ENCODE data around the gene GNG4.
A peak's percentile ranks its signal among the peaks of the same experiment; 100 is the strongest.
"Not testable (repeated sequence)": the region's sequence is repeated elsewhere in the genome, so short reads cannot be mapped to it uniquely, and the experiment has no call there.

Gene GNG4

GRCh38 chr1:235625831-235626230 lies 23.8 kb downstream of the GNG4 start:
- no peak for DNase-seq (ENCODE audit: low spot score)

- DNase-seq (ENCODE audit: low spot score): no peak
These were observed 24.2 kb downstream of the GNG4 start for GRCh38 chr1:235625340-235625739.

GRCh38 chr1:235624721-235625333 lies 24.8 kb downstream of the GNG4 start:
- no peak for DNase-seq (ENCODE audit: low spot score)

GRCh38 chr1:235622936-235623779 lies 26.4 kb downstream of the GNG4 start:
- DNase-seq (ENCODE audit: low spot score): no peak

GRCh38 chr1:235619149-235619548 lies 30.4 kb downstream of the GNG4 start:
- DNase-seq (ENCODE audit: low spot score): not testable (repeated sequence)

- no peak for DNase-seq (ENCODE audit: low spot score)
These were observed 31.8 kb downstream of the GNG4 start for GRCh38 chr1:235617808-235618207.

GRCh38 chr1:235617140-235617539 lies 32.4 kb downstream of the GNG4 start:
- no peak for DNase-seq (ENCODE audit: low spot score)

GRCh38 chr1:235614442-235614954 lies 35.1 kb downstream of the GNG4 start:
- DNase-seq (ENCODE audit: low spot score): no peak

- DNase-seq (ENCODE audit: low spot score): no peak
These were observed 36.0 kb downstream of the GNG4 start for GRCh38 chr1:235613602-235614001.

- no peak for DNase-seq (ENCODE audit: low spot score)
These were observed 36.8 kb downstream of the GNG4 start for GRCh38 chr1:235612761-235613160.

GRCh38 chr1:235610157-235610556 lies 39.4 kb downstream of the GNG4 start:
- DNase-seq (ENCODE audit: low spot score): no peak

- DNase-seq (ENCODE audit: low spot score): no peak
These were observed 41.3 kb downstream of the GNG4 start for GRCh38 chr1:235608278-235608677.

- DNase-seq (ENCODE audit: low spot score): no peak
These were observed 42.3 kb downstream of the GNG4 start for GRCh38 chr1:235607284-235607683.

GRCh38 chr1:235601104-235601503 lies 48.5 kb downstream of the GNG4 start:
- peak; percentile 7 for DNase-seq (ENCODE audit: low spot score)

- no peak for DNase-seq (ENCODE audit: low spot score)
These were observed 50.0 kb downstream of the GNG4 start for GRCh38 chr1:235599536-235599935.

- no peak for DNase-seq (ENCODE audit: low spot score)
These were observed 51.6 kb downstream of the GNG4 start for GRCh38 chr1:235597867-235598553.

- DNase-seq (ENCODE audit: low spot score): no peak
These were observed 54.5 kb downstream of the GNG4 start for GRCh38 chr1:235595079-235595478.

- DNase-seq (ENCODE audit: low spot score): not testable (repeated sequence)
These were observed 55.2 kb downstream of the GNG4 start for GRCh38 chr1:235594281-235594895.

GRCh38 chr1:235588916-235589515 lies 60.6 kb downstream of the GNG4 start:
- no peak for DNase-seq (ENCODE audit: low spot score)

- DNase-seq (ENCODE audit: low spot score): no peak
These were observed 61.4 kb downstream of the GNG4 start for GRCh38 chr1:235588156-235588555.

GRCh38 chr1:235586992-235587391 lies 62.6 kb downstream of the GNG4 start:
- DNase-seq (ENCODE audit: low spot score): no peak

- no peak for DNase-seq (ENCODE audit: low spot score)
These were observed 63.2 kb downstream of the GNG4 start for GRCh38 chr1:235586413-235586812.

Measured in CD4-positive, alpha-beta T cell treated with Interleukin-2 at 100 ng/mL for 4 hours (primary cell).